22Rv1 (cell line): Measurements from ENCODE around the gene KRT16.
"Not testable (repeated sequence)": the region's sequence is repeated elsewhere in the genome, so short reads cannot be mapped to it uniquely, and the experiment has no call there.

ENCODE experiments used
- H3K27ac ChIP-seq: fragments of 450-650 bp; 2 replicates; pipeline ENCODE4 v1.5.1; 2017
- ZFX ChIP-seq: fragments of 450-650 bp; IDR thresholded peaks from 2 replicates; pipeline ENCODE4 v1.6.1; 2017; ENCODE audit warnings: antibody characterized with exemption, borderline replicate concordance
- TF ChIP-seq, protein P1 (sequence below): fragments of 450-650 bp; IDR thresholded peaks from 2 replicates; pipeline ENCODE4 v1.5.1; 2017; ENCODE audit warnings: mild to moderate bottlenecking

KRT16 gene

DNA sequence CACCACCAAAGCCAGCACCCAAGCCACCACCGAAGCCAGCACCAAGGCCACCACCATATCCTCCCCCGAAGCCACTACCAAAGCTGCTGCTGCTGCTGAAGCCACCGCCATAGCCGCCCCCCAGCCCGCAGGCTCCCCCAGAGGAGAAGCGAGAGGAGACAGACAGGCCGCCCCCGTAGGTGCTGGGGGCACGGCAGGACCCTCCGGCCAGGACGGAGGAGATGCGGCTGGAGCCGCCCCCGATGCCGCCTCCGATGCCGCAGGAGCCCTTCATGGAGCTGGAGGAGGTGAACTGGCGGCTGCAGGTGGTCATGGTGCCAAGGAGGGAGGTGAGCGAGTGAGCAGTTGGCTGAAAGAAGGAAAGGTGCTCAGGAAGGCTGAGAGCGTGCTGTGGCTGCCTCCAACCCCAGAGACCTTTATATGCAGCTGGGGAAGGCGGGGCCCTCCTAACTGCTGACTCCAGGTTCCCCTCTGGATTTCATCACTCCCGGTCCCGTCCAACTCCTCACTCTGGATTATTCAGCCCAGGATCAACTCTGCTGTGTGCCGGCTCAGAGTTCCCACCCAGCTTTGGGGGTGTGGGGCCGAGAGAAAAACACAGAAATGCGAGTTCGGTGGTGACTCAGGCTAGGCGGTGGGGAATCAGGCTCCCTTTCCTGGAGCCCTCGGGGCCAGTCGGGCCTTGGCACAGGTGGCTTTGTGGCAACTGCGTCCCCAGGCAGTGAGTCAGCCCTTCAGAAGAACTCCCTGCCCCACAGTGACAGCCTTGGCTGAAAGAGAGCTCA, at the start of gene KRT16:
Gene KRT16, minus strand, starts transcription at position 392 of the 785 bp plus-strand sequence. Its CDS starts 79 bp downstream, at position 313.
- H3K27ac ChIP-seq: not testable (repeated sequence)

GRCh38 chr17:41660221-41660711, 47.7 kb upstream of the KRT16 start:
- no peak overlapping the region for H3K27ac ChIP-seq
- TF ChIP-seq, protein P1, sequence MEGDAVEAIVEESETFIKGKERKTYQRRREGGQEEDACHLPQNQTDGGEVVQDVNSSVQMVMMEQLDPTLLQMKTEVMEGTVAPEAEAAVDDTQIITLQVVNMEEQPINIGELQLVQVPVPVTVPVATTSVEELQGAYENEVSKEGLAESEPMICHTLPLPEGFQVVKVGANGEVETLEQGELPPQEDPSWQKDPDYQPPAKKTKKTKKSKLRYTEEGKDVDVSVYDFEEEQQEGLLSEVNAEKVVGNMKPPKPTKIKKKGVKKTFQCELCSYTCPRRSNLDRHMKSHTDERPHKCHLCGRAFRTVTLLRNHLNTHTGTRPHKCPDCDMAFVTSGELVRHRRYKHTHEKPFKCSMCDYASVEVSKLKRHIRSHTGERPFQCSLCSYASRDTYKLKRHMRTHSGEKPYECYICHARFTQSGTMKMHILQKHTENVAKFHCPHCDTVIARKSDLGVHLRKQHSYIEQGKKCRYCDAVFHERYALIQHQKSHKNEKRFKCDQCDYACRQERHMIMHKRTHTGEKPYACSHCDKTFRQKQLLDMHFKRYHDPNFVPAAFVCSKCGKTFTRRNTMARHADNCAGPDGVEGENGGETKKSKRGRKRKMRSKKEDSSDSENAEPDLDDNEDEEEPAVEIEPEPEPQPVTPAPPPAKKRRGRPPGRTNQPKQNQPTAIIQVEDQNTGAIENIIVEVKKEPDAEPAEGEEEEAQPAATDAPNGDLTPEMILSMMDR: no peak
- TF ChIP-seq ZFX: no peak

DNA sequence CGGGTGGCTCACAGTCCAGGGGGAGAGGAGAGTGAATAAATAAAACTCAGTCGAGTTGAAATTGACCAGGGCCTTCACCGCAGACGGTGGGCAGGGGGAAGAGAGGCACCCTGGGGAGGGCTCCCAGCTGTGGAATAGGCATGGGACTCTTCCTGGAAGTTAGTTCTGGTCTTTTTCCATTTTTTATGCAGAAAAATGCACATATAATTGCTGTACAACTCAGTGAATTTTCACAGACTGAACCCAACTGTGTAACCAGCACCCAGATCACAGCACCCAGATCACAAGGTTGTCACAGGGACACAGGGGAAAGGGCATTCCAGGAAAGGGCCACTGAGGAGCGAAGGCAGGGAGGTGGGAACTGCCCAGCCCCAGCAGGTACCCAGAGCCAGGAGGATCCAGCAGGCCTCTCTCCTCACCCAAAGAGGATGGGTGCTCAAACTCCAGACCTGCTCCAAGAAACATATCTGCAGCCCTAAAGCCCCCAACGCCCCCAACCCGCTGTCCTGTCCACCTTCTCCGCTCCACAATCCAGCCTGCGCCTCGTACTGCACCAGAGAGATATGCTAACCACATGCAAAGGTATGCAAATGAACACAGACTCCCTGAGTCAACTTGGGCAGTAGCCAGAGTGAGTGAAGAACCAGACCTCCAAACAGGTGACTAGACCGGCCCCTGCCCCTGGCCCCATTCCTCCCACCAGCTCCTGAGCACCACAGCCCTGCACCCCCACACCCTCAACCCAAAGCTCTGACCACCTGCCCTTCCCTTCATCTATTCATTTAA, 47.1 kb upstream of the KRT16 start:
- no peak overlapping the region for H3K27ac ChIP-seq
- TF ChIP-seq ZFX: no peak
- TF ChIP-seq, protein P1: no peak

DNA sequence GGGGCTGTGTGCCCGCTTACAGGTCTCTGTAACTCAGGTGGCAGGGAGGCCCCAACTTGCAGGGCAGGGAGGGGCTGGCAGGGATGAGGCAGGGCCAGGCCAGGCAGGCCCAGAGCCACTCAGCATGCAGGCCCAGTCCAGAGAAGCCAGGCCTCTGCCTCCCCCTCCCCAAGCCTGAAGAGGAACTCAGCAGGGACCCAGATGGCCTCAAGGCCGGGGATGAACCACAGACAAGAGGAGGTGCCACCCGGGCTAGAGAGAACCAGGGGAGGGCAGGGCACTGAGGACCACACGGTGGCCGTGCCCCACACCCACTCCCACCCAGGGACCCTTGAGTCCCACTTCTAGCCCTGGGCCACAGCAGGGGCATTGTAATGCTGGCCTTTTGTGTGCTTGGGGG, 46.3 kb upstream of the KRT16 start:
- no peak overlapping the region for H3K27ac ChIP-seq

DNA sequence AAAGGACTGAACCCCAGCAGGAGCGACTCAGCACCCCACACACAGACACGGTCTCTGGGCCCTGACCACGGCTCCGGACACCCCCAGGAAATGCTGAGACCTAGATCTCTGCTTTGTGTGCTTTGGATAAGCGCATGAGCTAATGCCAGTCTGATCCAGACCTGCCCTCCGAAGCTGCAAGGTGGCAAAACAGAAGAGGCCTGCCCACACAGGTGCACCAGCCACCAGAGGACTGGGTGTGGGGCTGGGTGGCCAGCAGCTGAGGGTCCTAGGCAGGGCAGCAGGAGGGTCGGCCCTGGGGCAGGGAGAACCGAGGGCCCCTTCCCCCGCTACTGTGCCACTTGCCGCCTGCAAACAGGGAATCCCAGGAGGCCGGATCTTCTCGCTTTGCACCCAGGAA, 45.4 kb upstream of the KRT16 start:
- TF ChIP-seq ZFX: no peak
- TF ChIP-seq, protein P1: no peak

More for the DNA sequence above, 46.3 kb upstream of the KRT16 start:
- TF ChIP-seq ZFX: no peak
- TF ChIP-seq, protein P1: no peak

DNA sequence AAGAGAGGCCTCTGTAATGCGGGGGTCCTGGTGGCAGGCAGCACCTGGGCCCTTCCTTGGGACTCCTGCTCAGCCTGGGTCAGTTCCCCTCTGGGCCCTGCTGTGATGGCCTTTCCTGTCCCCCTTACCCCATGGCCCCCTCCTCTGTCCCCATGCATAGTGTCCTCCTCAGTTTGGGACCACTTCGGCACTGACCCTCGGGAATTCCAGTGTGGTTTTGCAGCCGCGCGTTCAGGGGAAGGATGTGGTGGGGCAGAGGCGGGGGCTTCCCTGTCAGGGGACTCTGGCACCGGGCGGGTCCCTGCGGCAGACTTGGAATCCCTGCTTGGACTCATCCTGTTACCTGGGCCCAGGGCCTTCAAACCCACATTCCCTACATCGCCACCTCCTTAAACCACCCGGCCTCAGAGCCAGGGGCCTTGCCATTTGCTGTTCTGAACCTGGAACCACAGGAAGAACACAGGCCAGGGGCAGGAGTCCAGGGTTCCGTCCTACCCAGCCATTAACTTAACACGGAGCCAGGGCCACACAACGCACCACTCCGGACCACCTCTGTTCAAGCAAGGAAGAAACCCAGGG, 44.7 kb upstream of the KRT16 start:
- no peak overlapping the region for H3K27ac ChIP-seq
- no peak for TF ChIP-seq ZFX
- TF ChIP-seq, protein P1: no peak

More for the DNA sequence above, 45.4 kb upstream of the KRT16 start:
- H3K27ac ChIP-seq: no peak overlapping the region

DNA sequence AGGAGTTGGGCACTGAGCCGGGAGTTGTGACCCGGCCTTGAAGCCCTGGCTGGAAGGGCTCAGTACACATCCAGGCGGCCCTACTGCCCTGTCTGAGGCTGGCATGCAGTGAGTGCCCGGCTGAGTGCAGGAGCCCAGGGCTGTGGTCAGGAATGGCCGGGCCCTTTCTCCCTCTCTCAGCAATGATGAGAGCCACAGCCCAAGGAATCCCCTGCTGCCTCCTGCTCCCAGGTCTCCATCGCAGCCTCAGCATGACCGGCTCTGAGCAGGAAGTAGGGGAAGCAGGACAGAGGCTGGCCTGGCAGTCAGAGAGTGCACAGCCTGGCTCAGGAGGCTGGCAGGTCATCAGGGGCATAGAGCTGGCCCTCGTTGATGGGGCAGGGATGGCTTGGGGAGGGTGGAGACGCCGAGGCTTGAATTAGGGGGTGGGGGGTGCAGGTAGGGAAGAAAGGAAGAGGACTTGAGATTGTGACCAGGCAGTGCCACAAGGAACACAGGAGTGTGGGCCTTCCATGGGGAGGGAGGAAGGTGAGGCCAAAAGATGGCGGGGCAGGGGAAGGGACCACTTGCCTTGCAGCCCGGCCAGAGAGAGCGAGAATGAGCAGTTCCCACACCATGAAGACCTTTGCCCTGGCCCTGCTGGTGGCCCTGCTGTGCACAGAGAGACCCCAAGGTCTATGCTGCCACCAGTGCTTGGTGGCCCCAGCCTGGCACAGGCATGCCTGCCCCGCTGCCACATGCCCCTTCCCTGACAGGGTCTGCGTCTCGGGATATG, 43.9 kb upstream of the KRT16 start:
- H3K27ac ChIP-seq: no peak overlapping the region
- TF ChIP-seq ZFX: no peak
- TF ChIP-seq, protein P1: no peak
